HG03139 (cell line): ENCODE results near the gene SHC4.
A peak's percentile ranks its signal among the peaks of the same experiment; 100 is the strongest.

ENCODE experiments used
- ATAC-seq: cut with Tn5 transposase; IDR thresholded peaks from one replicate; pipeline ENCODE4 v1.9.1; 2021; ENCODE audit not compliant: unreplicated experiment

Gene SHC4

GRCh38 chr15:48888191-48888590 lies 75.5 kb downstream of the SHC4 start:
- ATAC-seq = no peak

- no peak for ATAC-seq
These were observed 76.6 kb downstream of the SHC4 start for GRCh38 chr15:48887144-48887543.

- ATAC-seq = no peak
These were observed 80.0 kb downstream of the SHC4 start for GRCh38 chr15:48883699-48884098.

- ATAC-seq = no peak
These were observed 83.6 kb downstream of the SHC4 start for GRCh38 chr15:48880070-48880634.

GRCh38 chr15:48877630-48878595 lies 85.8 kb downstream of the SHC4 start, which contains the start of gene EID1:
Gene EID1, plus strand, starts transcription at chr15:48878134. Its CDS starts 43 bp downstream, at chr15:48878177.
- ATAC-seq = peak; percentile 90

GRCh38 chr15:48876057-48876456 lies 87.7 kb downstream of the SHC4 start:
- no peak for ATAC-seq

- ATAC-seq = no peak
These were observed 88.3 kb downstream of the SHC4 start for GRCh38 chr15:48875241-48875960.

- ATAC-seq = no peak
These were observed 91.1 kb downstream of the SHC4 start for GRCh38 chr15:48872632-48873031.

- ATAC-seq = no peak
These were observed 92.2 kb downstream of the SHC4 start for GRCh38 chr15:48871542-48871941.

GRCh38 chr15:48869966-48870365 lies 93.8 kb downstream of the SHC4 start:
- no peak for ATAC-seq

GRCh38 chr15:48868536-48868935 lies 95.2 kb downstream of the SHC4 start:
- ATAC-seq = no peak

GRCh38 chr15:48868023-48868422 lies 95.7 kb downstream of the SHC4 start:
- ATAC-seq = no peak

- ATAC-seq = no peak
These were observed 97.6 kb downstream of the SHC4 start for GRCh38 chr15:48866141-48866563.

- no peak for ATAC-seq
These were observed 98.2 kb downstream of the SHC4 start for GRCh38 chr15:48865370-48866079.

GRCh38 chr15:48862705-48863104 lies 101.0 kb downstream of the SHC4 start:
- no peak for ATAC-seq

- ATAC-seq = peak; percentile 57
These were observed 101.8 kb downstream of the SHC4 start for GRCh38 chr15:48861813-48862431.

GRCh38 chr15:48859426-48859825 lies 104.3 kb downstream of the SHC4 start:
- ATAC-seq = no peak

GRCh38 chr15:48858401-48858800 lies 105.3 kb downstream of the SHC4 start:
- ATAC-seq = no peak

- no peak for ATAC-seq
These were observed 106.8 kb downstream of the SHC4 start for GRCh38 chr15:48856942-48857341.
